Measurements from ENCODE around the gene TMEM72.

TMEM72 gene

DNA sequence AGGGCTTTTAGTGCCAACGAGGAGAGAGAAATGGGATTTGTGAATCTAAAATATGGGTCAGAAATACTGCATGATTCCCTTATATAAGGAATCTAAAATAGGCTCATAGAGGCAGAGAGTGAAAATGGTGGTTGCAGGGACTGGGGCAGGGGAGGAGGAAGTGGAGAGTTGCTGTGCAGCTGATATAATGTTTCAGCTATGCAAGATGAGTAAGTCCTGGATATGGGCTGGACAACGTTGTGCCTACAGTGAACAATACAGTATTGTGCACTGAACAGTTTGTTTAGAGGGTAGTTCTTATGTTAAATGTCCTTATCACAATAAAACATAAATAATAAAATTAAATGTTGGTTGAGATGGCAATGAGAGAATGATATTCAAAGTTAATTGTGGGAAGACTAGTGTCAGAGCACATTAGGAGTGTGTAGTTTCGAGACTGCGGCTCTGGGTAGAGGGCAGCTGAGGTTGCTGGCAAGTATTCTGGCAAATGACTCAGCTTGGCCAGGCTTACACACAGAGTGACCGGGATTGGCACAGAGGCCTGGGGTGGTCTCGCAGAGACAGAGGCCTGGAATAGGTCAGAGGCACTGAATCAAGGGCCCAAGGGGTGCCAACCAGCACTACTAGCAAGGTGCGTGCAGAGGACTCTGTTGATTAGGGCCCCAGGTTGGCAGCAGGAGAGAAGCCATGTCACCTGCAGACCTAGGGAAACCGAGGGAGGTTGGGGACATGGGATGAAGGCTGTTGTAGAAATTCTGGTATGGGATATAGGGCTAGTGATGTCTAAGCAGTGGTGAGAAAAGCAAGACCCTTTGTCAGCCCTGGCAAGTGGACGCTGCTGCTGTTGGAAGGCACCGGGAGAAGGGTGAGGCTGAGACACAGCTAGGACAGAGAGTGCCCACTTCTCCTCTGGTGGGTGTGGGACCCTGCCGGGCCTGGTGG, 70.3 kb downstream of the TMEM72 start:
- DNase-seq = peak in 1 of 2 donors; percentile 32

DNA sequence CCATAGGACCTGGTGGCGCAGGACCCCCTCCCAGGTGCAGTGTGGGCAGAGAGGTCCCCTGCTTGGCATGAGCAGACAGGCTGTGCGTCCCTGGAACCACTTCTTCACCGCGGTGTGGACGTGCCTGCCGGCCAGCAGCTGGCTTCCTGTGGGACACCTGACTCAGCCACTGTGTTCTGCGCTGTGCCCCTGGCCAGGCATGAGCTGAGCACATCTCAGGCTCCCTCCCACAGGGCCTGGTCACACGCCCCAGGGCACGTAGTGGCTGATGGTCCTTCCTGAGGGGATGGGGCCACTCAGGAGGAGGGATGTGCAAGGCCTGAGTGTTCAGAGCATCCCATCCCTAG, 71.0 kb downstream of the TMEM72 start:
- no peak for DNase-seq

DNA sequence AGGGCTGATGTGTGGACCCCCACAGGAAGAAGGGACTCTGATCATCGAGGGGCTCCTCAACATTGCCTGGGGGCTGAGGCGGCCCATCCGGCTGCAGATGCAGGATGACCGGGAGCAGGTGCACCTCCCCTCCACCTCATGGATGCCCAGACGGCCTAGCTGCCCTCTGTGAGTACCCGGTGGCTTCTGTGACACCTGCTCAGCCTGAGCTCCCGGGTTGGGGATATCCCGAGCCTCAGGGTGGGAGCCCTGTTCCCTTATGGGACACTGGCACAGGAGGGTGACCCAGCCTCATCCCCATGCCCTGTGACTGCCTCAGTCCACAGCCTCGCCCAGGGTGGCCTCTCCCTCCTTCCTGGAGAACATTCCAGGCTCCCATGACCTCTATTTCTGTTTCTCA, 71.4 kb downstream of the TMEM72 start:
- no peak for DNase-seq

DNA sequence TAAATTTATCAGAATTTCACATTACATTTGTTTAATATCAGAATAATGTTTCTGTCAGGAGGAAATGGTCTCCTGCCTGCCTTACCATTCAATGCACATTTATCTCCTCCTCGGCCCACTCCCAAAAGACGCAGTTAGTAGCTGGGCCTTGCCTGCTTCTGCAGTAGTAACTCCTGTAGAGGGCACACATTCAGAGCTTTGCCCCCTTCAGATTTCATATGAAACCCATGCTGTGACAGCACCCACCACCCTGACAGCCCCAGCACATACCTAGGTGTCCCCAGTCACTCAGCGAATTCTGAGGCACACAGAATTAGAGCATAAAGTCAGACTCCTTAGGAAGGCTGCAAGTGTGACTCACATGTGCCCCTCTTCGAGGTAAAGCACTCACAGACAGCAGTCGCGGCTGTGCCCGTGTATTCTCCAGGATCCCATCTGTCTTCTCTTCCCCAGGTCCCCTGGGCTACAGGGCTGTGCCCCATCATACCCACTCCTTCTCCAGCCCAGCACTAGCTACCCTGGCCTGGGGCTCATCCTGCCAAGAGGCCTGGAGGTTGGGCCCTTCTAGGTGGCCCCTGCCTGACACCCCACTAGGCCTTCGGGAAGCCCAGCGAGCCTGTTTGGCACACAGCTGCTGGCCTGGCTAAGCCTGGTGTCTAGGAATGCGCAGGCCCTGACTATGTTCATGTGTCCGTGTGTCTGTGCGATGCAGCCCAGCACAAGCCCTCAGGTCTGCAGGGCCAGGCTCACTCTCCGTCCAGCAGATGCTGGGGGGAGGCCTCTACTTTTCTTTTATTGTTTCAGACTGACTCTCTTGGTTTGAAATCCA, 72.1 kb downstream of the TMEM72 start:
- DNase-seq = no peak

DNA sequence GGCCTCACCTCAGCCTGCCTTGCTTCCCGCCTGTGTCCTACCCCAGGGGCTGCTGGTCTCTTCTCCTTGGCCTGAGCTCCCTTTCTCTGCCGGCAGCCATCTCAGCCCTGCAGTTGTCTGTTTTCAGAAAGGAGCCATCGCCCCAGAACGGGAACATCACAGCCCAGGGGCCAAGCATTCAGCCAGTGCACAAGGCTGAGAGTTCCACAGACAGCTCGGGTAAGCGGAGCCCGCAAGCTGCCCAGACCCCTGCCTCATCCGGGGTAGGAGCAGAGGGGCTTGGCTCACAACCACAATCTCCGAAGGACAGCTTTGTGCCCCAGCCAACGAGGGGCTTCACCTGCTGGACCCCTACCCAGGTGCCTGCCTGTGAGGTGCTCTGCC, 72.8 kb downstream of the TMEM72 start:
- no peak for DNase-seq

DNA sequence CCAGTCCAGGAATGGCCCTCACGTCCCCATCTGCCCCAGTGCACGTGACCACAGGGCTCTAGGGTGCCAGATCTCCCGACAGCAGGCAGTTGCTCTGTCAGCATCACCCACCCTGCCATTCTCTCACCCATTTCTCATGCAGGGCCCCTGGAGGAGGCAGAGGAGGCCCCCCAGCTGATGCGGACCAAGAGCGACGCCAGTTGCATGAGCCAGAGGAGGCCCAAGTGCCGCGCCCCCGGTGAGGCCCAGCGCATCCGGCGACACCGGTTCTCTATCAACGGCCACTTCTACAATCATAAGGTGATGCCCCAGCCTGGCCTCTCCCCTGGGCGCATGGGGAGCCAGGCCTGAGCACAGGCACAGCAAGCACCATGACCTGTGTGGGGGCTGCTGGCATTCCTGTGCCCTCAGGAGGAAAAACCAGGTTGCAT, 73.5 kb downstream of the TMEM72 start:
- DNase-seq = no peak

DNA sequence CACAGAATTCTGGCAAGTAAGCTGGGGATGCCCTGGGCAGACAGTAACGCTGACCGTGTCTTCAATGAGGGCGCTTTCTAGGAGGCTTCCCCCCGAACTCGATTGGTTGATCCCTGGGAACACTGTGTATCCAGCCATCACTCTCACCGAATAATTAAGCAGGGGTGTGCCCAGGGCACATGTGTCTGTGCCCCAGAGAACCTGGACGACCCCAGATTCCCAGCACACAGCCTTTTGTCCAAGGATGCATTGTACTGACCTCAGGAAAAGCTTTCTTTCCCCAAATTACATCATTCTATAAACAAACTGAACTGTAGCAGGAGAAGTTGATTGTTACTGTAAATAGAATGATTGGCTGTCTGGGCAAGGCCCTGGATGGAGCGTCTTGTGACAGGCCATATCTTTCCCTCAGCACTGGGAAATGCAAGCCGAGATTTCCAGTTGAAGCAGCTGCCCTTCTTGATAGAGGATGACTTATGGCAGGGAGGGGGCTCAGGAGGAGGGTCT, 74.1 kb downstream of the TMEM72 start:
- no peak for DNase-seq

DNA sequence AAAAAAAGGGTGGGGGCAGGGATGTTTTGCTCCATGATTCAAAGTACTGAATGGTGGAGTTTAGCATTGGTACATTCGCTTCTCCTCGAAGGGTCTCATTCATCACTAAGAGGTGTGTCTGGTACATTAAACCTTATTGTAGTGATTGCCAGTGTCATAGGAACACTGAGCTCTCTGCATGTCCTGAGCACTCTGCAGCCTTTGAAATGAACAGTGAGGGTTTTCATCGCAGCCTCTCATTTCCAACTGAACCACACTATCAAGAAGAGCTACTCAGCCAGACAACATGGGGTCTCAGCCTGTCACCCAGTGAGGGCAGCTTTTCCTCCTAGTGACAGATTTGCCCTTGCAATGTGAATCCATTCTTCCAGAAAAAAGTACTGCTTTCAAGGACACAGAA, 75.0 kb downstream of the TMEM72 start:
- DNase-seq = no peak

All from hippocampal formation (tissue), 2 donors.